Mucosa of gallbladder (tissue), 1 donor: Measurements from ENCODE around the gene SKAP1. TPM values are rescaled to one million over a fixed set of nuclear protein-coding genes. Genes with fewer than 3 reads are reported as not detected.

Experiments
- DNase-seq: peaks from one replicate; pipeline ENCODE4 v3.0.0-alpha.2; 2020; ENCODE audit warnings: low spot score
- total RNA-seq: library from RNA; stranded (reverse); gene quantifications from one replicate; pipeline ENCODE4 v1.2.1, GENCODE V29; 2021
- donor health status: DM: no; HTN: no; CAD: no.

Gene SKAP1
- total RNA-seq, 1 donor from 2014 or later = 5.4 TPM

- no peak for DNase-seq
These were observed 281.8 kb downstream of the SKAP1 start for GRCh38 chr17:48148029-48148770.

- DNase-seq = no peak
These were observed 284.8 kb downstream of the SKAP1 start for GRCh38 chr17:48144976-48145798.

GRCh38 chr17:48144231-48144630 is 285.8 kb downstream of the SKAP1 start:
- no peak for DNase-seq

DNA sequence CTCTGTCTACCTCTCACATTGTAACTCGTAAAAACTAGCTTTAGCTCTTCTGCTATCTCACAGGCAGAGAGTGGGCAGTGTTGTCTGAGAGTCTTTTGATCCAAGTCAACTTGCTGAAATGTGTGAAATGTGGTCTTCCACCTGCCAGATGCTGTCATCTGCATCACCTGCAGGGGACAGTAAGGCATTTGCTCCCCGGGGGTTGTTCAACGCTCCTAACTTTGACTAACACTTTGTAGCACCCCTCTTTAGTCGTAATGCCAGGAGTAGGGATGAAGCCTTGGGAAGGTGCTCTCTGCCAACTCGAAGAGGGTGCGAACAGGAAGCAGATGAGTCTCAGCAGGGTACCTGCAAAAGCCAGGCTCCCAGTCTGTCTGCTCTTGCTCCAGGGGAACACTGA is 286.4 kb downstream of the SKAP1 start:
- DNase-seq = no peak

- no peak for DNase-seq
These were observed 290.1 kb downstream of the SKAP1 start for GRCh38 chr17:48139944-48140343.

DNA sequence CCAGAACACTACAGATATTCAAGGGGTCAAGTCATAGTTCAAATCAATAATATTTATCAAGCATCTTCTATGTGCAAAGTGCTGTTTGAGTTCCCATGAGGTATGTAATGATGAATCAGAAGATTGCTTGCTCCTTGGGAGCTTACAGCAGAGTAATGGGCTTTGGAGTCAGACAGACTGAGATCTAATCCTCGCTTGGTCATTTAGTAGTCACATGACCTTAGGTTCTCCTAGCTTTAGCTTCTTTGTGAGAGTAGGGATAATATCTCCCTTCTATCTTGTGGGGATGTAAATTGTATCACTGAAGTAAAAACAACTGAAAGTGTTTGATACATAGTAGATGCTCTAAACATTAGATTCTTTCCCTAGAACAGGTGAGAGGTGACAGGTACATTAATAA is 292.4 kb downstream of the SKAP1 start:
- DNase-seq = no peak

- DNase-seq = no peak
These were observed 295.0 kb downstream of the SKAP1 start for GRCh38 chr17:48134912-48135480.

- DNase-seq = no peak
These were observed 297.6 kb downstream of the SKAP1 start for GRCh38 chr17:48132385-48132784.

- peak; percentile 46 for DNase-seq
These were observed 298.7 kb downstream of the SKAP1 start for GRCh38 chr17:48131216-48131824.

GRCh38 chr17:48129981-48130380 is 300.0 kb downstream of the SKAP1 start:
- DNase-seq = no peak

DNA sequence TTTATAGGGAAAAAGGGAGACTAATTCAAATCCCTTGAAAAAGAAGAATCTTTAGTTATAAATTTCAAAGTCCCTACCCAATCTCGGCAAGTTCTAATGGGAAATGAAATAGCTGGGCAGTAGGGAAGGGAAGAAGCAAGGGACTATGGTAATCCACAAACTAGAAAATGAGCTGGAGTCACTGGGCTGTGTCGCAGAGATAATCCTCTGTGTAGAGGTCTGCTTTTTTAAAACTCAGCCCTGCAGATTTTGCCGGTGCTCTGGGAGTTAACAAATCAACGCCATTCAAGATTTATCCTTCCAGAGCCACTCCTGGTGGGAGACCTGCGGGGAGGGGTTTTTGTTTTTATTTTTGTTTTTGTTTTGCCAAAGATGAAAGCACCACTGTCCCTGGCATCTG is 301.6 kb downstream of the SKAP1 start:
- no peak for DNase-seq

DNA sequence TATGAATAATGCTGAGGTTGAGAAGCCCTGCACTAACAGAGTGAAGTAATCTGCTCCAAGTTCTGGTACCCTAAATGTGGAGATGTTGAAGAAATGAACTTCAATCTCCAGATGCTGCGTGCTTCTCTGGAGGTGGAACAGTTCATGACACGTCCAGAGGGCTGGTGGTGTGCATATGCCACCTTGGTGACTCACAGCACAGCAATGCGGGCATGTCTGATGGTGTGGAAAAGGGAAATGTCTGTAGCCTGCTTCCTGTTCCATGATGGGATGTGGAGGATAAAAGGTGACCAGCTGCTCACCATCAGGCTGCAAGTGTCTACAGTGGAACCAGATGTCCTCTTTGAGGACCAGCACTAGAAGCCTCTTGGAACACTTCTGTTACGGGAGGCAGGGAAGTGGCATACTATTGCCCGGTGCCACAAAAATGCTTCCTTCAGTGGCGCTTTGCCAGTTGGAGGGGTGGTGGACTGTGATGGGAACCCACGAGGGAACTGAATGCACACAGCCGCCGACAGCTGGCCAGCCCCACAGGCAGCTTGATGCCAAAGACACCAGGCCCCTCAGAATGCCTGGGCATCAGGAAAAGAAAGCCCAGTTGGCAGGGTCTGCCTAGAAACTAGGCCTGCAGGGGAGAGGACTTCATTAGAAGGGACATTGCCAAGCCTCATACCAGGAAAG is 302.5 kb downstream of the SKAP1 start:
- DNase-seq = no peak

DNA sequence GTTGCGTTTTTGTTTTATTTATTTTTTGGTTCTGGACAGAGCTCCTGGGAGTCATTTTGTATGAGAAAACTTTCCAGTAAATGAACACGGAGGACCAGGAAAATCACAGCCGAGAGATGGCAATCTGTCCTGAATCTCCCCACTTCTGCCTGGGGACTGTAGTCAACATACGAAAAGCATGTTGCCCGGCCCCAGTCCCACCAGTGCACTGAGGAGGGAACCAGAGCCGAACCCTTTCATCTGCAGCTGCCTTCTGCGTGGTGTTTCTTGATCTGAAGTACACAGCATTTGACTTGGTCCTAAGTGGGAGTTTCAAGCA is 303.5 kb downstream of the SKAP1 start:
- no peak for DNase-seq

DNA sequence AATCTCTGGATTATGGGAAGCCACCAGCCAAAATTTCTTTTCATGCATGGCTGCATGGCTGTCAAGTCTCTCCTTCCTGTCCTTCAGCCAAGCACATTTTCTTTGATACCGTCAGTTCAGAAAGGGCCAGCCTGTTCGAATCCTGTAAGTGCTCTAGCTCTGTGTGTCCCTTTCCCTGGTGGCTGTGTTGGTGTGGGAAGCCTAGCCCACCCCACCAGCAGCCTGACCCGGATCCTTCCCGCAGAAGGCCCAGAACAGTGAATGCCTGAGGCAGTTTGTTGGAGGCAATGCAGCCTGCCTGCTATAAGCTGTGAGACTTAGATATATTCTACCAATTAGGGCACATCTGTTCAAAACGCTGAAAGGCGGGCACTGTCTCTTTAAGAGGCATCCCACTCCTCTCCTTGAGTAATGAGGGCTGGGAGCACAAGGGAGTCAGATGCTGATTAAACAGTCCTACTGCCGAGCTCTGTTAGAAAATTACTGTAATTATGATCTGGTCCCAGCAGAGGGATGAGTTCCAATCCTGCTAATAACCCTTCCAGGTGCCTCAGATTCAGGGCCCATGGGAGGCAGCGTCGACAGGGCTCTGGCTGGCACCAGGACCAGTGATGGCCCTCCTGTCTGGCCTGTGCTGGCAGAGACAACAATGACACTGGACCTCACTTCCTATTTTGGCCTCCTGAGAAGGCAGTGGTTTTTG is 304.0 kb downstream of the SKAP1 start:
- DNase-seq = no peak

DNA sequence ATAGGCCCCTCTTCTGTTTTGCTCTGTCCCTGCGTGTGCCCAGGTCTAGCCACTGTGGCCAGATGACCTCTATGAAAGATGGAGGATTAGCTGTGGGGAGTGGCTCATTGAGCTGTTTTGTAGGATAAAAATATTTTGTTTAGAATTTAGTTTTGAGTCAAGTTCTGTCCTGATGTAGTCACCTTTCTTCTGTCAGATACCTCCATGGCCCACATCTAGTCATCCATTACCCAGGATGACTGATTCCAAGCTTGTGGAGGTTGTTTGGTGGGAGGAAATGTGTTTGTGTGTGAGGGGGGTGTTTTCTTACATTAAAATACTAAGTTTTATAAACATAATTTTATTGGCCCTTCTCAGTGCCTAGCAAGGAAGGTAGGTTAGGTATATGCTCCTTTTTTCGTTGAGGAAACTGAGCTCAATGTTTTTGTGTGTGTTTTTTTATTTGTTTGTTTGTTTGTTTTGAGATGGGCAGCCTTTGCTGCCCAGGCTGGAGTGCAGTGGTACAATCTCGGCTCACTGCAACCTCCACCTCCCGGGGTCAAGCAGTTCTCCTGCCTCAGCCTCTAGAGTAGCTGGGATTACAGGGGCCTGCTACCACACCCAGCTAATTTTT is 306.1 kb downstream of the SKAP1 start:
- no peak for DNase-seq

DNA sequence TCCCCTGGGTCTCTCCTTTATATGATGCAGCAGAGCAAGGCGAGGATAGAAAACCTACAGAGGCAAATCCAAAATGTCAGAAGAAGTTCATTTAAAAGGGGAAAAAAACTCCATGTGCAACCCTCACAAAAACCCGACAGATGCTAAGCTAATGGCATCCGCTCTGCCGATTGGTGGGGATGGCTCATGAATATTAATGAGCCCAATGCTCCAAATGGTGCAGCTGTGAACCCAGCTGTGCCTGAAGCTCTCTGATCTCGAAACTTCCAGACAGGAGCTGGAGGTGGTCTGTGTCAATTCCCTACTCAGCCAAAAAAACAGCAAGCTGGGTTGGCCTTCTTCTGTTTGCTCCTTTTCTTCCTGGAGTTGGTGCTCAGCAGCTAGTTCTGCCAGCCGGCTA is 306.9 kb downstream of the SKAP1 start:
- DNase-seq = no peak

DNA sequence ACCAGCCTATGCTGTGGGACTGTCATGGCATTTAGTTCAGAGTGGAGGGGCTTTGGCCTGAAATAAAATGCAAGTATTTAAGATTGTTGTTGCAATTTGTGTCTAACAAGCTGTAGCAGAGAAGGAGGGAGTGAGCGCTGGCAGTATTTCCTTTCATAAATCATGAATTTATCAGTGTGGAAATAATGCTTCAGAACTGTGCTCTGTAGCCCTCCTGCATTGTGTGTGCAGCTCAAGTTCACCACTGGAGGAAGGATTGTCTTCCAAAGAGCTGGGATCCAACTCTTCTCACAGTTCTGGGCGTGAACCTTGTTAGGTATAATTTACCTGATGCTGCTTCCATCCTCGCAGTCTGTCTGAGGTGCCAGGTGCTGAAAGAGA is 307.4 kb downstream of the SKAP1 start:
- no peak for DNase-seq

DNA sequence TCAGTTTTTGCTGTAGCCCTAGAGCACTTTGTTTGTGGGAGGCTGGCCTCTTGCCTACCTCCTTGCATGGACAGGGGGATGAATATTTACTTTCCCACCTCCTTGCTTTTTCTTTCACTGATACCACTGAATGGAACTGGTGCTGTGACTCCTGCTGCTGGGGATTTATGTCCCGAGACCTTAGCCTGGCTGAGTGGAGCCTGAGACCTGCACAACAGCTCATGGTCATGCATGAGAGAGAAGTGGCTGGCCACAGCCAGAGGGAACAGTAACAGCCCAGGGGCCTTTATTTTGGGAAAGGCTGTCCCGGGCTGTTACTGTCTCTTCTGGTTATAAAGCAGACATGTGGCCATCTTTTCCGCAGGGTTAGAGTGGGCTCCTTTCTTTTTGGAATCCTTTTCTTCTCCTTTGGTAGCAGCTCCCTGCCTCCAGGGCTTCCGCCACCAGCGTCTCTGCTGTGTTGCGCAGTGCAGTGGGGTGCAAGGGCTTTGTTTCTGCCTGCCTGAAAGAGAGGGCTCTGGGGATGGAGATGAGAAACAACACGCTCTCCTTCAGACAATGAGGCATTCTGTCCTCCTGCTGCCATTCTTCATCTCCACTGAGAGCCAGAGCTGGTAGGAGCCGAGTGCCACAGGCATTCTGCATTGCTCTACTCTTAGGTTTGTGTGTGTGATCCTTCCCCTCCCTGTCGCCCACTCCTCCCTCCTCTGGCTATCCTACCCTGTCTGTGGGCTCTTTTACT is 307.9 kb downstream of the SKAP1 start:
- no peak for DNase-seq

DNA sequence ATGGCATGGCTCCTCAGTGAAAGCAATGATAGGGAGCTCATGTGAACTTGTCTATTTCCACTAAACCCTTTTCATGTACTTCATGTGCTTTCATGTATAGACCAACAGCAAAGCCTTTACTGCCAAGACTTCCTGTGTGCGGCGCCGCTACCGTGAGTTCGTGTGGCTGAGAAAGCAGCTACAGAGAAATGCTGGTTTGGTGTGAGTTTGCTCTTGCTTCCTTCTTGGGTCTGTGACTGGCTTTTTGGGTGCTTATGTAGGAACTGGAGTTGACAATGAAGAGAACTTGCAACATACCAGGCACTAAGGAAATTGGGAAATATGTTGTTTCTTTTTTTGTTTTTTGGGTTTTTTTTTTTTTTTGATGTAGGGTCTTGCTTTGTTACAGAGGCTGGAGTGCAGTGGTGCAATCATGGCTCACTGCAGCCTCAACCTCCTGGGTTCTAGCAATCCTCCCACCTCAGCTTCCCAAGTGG is 316.8 kb downstream of the SKAP1 start:
- DNase-seq = peak; percentile 12

DNA sequence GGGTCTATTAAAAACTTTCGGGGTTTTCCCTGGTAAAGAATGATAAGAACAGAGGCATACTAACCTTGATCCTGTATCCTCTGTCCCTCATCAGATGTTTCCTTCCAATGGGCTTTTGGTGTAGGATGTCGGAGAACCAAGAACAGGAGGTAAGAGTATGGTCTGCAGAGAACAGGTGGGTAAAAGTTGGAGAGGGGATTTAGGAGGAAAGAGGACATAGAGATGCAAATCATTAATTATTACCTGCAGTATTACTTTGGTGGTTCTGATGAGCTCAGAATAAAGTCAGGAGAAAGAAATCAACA is 318.1 kb downstream of the SKAP1 start:
- no peak for DNase-seq
